ENCODE results near the gene FSD1.

DNA sequence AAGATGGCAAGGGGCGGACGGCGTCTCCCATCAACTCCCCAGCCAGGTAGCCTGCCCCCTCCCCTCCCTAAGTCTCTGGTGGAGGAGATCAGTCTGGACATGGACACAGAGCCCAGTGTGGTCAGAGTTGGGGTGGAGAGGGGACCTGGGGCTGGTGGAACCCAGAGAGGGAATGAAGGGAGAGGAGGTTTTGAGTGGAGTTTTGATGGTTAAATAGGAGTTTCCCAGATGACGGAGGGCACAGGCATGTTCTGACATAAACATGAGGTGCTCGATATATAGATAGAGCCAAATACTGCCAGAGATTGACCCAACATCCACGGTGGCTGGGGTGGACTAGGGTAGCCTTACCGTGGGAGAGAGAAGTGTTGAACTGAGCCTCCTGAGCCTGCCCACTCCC, 14.1 kb downstream of the FSD1 start:
- TF ChIP-seq ZNF830 (CRISPR knock-in tag; IDR thresholded peaks at IDR 0.05), result no peak
- no peak for TF ChIP-seq RFX5 (IDR thresholded peaks at IDR 0.05; ENCODE audit: low read depth, low read length)
- TF ChIP-seq HNRNPL (IDR thresholded peaks at IDR 0.05; ENCODE audit: low read depth, low read length), result no peak
- TF ChIP-seq, protein P1, sequence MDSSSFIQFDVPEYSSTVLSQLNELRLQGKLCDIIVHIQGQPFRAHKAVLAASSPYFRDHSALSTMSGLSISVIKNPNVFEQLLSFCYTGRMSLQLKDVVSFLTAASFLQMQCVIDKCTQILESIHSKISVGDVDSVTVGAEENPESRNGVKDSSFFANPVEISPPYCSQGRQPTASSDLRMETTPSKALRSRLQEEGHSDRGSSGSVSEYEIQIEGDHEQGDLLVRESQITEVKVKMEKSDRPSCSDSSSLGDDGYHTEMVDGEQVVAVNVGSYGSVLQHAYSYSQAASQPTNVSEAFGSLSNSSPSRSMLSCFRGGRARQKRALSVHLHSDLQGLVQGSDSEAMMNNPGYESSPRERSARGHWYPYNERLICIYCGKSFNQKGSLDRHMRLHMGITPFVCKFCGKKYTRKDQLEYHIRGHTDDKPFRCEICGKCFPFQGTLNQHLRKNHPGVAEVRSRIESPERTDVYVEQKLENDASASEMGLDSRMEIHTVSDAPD (CRISPR knock-in tag; IDR thresholded peaks at IDR 0.05), result no peak
- TF ChIP-seq JUNB (CRISPR knock-in tag; conservative IDR thresholded peaks at IDR 0.05), result no peak
- no peak for TF ChIP-seq BHLHE40 (IDR thresholded peaks at IDR 0.05; ENCODE audit: low read length)
- no peak for TF ChIP-seq FOXM1 (IDR thresholded peaks at IDR 0.05; ENCODE audit: low read depth)
- no peak for TF ChIP-seq FOXM1 (CRISPR knock-in tag; IDR thresholded peaks at IDR 0.05; ENCODE audit: low read depth)
- TF ChIP-seq, protein P2, sequence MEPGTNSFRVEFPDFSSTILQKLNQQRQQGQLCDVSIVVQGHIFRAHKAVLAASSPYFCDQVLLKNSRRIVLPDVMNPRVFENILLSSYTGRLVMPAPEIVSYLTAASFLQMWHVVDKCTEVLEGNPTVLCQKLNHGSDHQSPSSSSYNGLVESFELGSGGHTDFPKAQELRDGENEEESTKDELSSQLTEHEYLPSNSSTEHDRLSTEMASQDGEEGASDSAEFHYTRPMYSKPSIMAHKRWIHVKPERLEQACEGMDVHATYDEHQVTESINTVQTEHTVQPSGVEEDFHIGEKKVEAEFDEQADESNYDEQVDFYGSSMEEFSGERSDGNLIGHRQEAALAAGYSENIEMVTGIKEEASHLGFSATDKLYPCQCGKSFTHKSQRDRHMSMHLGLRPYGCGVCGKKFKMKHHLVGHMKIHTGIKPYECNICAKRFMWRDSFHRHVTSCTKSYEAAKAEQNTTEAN (CRISPR knock-in tag; IDR thresholded peaks at IDR 0.05), result no peak
- TF ChIP-seq PHF21A (IDR thresholded peaks at IDR 0.05; ENCODE audit: borderline replicate concordance, low read depth), result no peak
- TF ChIP-seq KHSRP (IDR thresholded peaks at IDR 0.05), result no peak
- TF ChIP-seq, protein P3, sequence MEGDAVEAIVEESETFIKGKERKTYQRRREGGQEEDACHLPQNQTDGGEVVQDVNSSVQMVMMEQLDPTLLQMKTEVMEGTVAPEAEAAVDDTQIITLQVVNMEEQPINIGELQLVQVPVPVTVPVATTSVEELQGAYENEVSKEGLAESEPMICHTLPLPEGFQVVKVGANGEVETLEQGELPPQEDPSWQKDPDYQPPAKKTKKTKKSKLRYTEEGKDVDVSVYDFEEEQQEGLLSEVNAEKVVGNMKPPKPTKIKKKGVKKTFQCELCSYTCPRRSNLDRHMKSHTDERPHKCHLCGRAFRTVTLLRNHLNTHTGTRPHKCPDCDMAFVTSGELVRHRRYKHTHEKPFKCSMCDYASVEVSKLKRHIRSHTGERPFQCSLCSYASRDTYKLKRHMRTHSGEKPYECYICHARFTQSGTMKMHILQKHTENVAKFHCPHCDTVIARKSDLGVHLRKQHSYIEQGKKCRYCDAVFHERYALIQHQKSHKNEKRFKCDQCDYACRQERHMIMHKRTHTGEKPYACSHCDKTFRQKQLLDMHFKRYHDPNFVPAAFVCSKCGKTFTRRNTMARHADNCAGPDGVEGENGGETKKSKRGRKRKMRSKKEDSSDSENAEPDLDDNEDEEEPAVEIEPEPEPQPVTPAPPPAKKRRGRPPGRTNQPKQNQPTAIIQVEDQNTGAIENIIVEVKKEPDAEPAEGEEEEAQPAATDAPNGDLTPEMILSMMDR (IDR thresholded peaks at IDR 0.05 in 2 of 3, conservative IDR thresholded peaks at IDR 0.05 in 1 of 3; ENCODE audit: insufficient read depth in 2 of 3, low read depth in 1 of 3, low read length in 3 of 3), result no peak
- no peak for TF ChIP-seq MCM5 (IDR thresholded peaks at IDR 0.05; ENCODE audit: low read depth)
- no peak for TF ChIP-seq GATA2 (CRISPR knock-in tag; IDR thresholded peaks at IDR 0.05)
